Measurements from ENCODE around the gene BACE1-AS.

DNA sequence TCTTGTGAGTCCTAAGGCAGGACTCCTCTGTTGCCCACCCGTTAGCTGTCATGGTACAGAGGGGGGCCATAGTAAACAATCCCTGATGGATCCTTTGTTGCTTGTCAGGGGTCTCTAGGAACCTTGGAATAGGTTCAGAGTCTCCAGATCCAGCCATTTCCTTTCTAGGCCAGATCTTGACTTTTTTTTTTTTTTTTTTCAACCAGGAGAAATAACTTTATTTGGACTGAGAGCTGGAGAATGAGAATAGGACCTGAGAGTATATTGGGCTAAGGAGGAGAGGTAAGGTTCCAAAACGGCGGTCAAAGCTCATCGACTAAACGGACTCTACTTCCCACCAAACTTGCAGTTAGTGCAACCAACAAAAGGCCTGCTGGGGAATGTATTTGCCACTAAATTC is 44.3 kb downstream of the BACE1-AS start:
- TF ChIP-seq CTCF (conservative IDR thresholded peaks at IDR 0.05; ENCODE audit: low read length) (no peak), EZH2phosphoT487 (IDR thresholded peaks at IDR 0.05; ENCODE audit: borderline replicate concordance, low read depth, low read length) (no peak)
